Measurements from ENCODE around the gene NCKAP5.

NCKAP5 gene

GRCh38 chr2:132904142-132904842, 664.0 kb downstream of the NCKAP5 start:
- no peak for DNase-seq

- no peak for DNase-seq
Measured at GRCh38 chr2:132902626-132903025, 665.6 kb downstream of the NCKAP5 start.

- DNase-seq, result no peak
Measured at GRCh38 chr2:132901661-132902060, 666.6 kb downstream of the NCKAP5 start.

GRCh38 chr2:132897111-132897510, 671.2 kb downstream of the NCKAP5 start:
- no peak for DNase-seq

GRCh38 chr2:132896073-132896472, 672.2 kb downstream of the NCKAP5 start:
- no peak for DNase-seq

- DNase-seq, result no peak
Measured at GRCh38 chr2:132891498-132891897, 676.8 kb downstream of the NCKAP5 start.

- DNase-seq, result no peak
Measured at GRCh38 chr2:132886574-132886973, 681.7 kb downstream of the NCKAP5 start.

GRCh38 chr2:132884705-132885104, 683.6 kb downstream of the NCKAP5 start:
- no peak for DNase-seq

GRCh38 chr2:132884292-132884691, 684.0 kb downstream of the NCKAP5 start:
- no peak for DNase-seq

- no peak for DNase-seq
Measured at GRCh38 chr2:132883430-132883829, 684.8 kb downstream of the NCKAP5 start.

GRCh38 chr2:132881546-132881945, 686.7 kb downstream of the NCKAP5 start:
- DNase-seq, result no peak

- no peak for DNase-seq
Measured at GRCh38 chr2:132877923-132878322, 690.3 kb downstream of the NCKAP5 start.

GRCh38 chr2:132876745-132877391, 691.4 kb downstream of the NCKAP5 start:
- DNase-seq, result no peak

- no peak for DNase-seq
Measured at GRCh38 chr2:132875193-132875592, 693.1 kb downstream of the NCKAP5 start.

GRCh38 chr2:132873738-132874137, 694.5 kb downstream of the NCKAP5 start:
- DNase-seq, result no peak

- DNase-seq, result no peak
Measured at GRCh38 chr2:132871831-132872230, 696.4 kb downstream of the NCKAP5 start.

GRCh38 chr2:132863961-132864360, 704.3 kb downstream of the NCKAP5 start:
- no peak for DNase-seq

GRCh38 chr2:132860220-132860619, 708.0 kb downstream of the NCKAP5 start:
- DNase-seq, result no peak

- DNase-seq, result no peak
Measured at GRCh38 chr2:132859590-132859989, 708.7 kb downstream of the NCKAP5 start.

- no peak for DNase-seq
Measured at GRCh38 chr2:132857319-132857718, 710.9 kb downstream of the NCKAP5 start.

- DNase-seq, result no peak
Measured at GRCh38 chr2:132850688-132851087, 717.6 kb downstream of the NCKAP5 start.

GRCh38 chr2:132849118-132849517, 719.1 kb downstream of the NCKAP5 start:
- no peak for DNase-seq

GRCh38 chr2:132845339-132845738, 722.9 kb downstream of the NCKAP5 start:
- no peak for DNase-seq

GRCh38 chr2:132844585-132844984, 723.7 kb downstream of the NCKAP5 start:
- DNase-seq, result no peak

- no peak for DNase-seq
Measured at GRCh38 chr2:132837769-132838168, 730.5 kb downstream of the NCKAP5 start.

Data from NCI-H2107 (cell line).